Esophagus squamous epithelium (tissue), 4 donors: Measurements from ENCODE around the gene NENF.

ENCODE experiments used
- CTCF ChIP-seq, 6 experiments: fragments of 450-650 bp in 4 of 6; fragments of 200-600 bp in 2 of 6; sonication (generic) in 2 of 6; IDR thresholded peaks; one replicate each; pipeline ENCODE4 v1.5.1; 2016 to 2019; ENCODE audit warnings: antibody characterized with exemption in 6 of 6, mild to moderate bottlenecking in 4 of 6, moderate library complexity in 4 of 6
- POLR2A ChIP-seq, 4 donors: fragments of 450-650 bp; IDR thresholded peaks; one replicate each; pipeline ENCODE4 v1.6.1; 2017; ENCODE audit warnings: antibody characterized with exemption in 4 of 4, mild to moderate bottlenecking in 4 of 4, moderate library complexity in 3 of 4

GRCh38 chr1:212489284-212489859 lies 56.7 kb downstream of the NENF start:
- no peak for TF ChIP-seq CTCF (IDR thresholded peaks at IDR 0.05)
- no peak for TF ChIP-seq POLR2A (IDR thresholded peaks at IDR 0.05)
